GM19043 (cell line): ENCODE data around the gene VANGL1.

Experiments used
- ATAC-seq: cut with Tn5 transposase; IDR thresholded peaks from one replicate; pipeline ENCODE4 v1.9.1; 2021; ENCODE audit warnings: low read depth; ENCODE audit not compliant: unreplicated experiment

Gene VANGL1

DNA sequence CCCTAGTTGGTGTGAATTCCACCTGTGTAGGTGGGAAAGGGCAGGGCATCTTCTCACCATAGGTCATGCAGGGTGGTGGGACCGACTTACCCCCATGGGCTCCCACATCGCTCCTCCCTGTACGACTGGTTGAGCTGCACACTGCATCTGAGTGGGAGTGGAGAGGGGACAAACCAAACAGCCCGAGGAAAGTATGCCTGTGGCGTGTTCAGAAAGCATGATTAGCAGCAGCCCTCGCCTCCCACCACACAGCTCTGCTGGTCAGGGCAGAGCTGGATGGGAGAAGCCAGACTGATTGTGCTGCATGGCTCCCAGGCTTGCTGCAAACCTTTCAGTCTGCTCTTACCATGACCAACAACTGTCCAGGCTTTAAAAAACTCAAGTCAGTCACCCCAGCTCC lies 24.4 kb downstream of the VANGL1 start:
- no peak for ATAC-seq

DNA sequence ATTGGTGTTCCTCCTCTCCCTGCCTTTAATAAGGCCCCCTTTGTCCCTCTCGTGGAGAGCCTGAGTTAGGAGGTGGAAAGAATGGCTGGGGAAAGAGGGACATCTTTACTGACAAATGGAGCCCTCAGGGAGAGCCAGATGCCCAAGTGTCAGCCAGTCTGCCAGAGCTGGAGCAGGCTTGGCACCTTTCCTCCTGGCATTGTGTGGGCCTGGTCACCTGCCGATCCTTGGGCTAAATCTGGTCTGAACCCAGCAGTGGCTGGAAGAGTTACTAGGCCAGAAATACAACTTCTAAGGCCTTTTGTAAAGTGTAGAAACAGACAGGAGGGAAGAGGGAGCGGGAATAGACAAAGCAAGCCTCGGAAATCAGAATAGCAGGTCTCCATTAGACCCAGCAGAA lies 24.9 kb downstream of the VANGL1 start:
- no peak for ATAC-seq

DNA sequence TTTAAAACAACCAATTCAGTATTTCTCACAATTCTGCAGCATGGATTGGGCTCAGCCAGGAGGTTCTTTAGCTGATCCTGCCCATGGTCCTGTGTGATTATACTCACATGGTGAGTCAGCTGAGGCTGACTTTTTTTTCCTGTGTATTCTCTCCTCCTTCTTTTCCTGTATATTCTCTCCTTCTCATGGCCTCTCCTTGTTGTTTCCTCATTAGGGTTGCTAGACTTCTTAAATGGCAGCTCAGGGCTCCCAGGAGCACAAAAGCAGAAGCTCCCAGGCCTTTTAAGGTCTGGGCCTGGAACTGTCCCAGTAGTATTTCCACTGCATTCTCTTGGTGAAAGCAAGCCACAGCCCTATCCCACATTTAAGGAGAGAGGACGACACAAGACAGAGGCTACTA lies 26.8 kb downstream of the VANGL1 start:
- no peak for ATAC-seq

DNA sequence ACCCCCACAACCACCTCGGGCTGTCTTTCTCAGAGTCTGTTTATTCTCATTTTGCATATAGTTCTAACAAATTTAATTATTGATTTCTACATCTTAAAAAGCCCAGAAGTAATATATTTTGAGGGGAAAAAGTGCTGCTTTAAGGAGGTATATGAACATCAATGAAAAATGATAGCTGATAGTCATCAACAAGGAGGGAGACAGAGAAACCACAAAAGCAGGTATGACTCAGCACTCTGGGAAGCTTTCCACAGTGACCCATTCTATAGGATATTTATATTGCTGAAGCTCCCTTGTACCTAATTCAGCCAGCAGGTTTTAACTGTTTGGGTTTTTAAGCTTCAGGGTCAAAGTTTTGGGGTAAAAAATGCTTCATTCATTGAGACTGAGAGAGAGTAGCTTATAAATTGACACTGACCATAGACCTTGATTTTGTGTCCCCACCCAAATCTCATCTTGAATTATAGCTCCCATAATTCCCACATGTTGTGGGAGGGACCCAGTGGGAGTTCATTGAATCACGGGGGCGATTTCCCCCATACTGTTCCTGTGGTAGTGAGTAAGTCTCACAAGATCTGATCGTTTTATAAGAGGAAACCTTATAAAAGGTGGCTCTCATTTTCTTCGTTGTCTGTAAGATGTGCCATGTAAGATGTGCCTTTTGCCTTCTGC lies 27.4 kb downstream of the VANGL1 start:
- ATAC-seq: no peak

DNA sequence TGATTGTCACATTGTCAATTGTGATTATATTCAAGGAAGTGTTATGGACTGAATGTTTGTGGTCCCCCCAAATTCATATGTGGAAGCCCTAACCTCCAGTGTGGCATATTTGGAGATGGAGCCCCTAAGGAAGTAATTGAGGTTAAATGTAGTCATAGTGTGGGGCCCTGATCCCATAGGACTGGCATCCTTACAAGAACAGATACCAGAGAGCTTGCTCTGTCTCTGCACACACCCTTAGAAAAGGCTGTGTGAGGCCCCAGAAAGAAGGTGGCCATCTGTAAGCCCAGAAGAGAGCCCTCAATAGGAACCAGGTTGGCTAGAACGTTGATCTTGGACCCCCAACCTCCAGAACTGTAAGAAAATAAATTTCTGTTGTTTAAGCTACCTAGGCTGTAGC lies 28.1 kb downstream of the VANGL1 start:
- no peak for ATAC-seq

DNA sequence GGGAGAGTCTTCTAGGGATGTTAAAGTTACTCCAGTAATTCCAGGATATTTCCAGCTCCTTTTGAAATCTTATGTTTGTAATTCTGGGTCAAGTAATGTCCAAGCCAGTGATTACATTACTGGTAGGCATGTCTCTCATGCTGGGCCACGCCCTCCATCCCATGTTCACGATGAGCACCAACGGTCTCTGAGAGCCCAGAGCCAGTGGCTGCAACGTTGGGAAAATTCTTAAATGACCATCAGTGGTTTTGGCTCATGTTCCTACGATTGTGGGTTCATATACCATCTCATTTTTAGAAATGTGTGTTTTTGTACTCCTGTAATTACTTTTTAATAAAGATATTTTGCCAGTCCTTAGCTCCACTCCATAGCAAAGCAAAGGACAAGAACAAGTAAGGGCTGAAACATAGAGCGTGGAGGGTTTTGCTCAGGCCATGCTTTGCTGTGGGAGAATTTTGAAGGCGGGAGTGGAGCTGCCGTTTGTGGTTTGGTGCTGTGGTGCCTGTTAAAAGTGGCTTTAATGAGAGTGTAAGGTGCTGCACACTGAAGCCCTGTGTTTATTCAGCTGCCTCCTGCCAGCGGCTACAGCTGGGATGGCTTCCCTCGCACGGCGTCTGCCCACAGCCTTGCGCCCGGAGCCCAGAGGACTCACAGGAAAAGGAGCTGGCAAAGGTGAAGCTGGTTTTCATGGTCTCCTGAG lies 28.9 kb downstream of the VANGL1 start:
- ATAC-seq: no peak

DNA sequence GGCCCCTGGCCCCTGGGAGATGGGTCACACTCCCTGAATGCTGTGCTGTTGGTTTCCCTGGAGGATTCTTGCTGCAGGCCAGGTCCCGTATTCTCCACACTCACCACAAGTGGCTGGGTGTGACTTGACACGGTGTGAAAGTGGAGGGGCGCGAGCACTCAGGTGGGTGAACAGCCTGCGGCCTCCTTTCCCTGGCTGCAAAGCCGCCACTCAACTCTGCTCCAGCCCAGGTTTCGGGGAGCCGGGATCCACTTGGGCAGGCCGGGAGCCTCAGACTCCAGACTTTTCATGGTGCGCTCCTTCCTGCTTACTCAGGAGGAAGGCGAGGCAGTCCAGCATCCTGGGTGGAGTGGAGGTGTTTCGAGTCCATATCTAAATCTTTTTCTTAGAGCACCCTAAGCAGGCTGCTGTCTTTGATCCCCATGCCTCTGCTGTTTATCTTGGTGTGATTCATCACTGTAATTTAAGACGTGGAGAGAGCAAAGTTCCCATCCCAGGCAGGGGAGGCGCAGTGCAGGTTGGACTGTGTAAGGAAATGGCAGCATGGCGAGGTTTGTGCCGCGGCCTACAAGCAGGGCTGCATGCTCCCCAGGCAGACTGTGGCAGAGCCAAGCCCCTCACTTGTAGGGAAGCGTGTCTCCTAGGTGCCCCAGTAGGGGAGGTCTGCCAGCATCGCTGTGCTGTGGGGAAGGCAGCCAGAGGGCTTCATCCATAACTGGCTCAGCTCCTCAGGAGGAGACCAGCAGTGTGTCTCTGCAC lies 29.6 kb downstream of the VANGL1 start:
- no peak for ATAC-seq

DNA sequence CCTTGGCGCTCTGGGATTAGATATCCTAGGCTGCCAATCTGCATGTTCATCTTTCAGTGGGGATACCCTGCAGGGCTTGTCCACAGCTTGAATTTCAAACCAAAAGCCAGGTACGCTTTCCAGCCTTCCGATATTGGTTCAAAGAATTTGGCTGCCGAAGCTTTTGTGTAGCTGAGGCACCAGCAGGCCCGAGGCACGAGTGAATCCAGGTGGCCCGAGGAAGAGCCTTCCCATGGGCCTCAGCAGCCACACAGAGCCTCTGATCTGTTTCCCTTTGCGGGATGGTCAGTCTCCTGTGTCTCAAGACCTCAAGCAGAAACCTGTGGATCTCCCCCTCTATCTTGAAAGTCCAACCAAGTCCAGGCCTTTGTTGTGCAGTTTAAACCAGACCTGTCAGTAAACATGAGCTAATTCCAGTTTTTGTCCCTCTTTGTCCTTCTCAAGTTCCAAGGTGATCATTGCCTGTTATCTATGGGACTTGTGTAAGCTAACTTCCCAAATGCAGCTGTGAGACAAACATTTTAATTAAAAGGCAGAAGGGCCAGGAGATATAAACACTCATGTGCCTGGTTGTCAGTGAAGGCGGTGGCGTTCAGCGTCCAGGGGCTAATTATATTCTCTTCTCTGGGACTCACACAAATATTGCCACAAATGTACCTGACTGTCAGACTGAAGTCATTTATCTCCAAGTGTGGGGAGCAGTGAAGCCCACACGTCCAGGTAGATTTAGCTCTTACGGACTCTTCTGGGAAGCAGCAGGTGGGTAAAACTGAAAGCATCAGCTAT lies 30.6 kb downstream of the VANGL1 start:
- ATAC-seq: no peak

DNA sequence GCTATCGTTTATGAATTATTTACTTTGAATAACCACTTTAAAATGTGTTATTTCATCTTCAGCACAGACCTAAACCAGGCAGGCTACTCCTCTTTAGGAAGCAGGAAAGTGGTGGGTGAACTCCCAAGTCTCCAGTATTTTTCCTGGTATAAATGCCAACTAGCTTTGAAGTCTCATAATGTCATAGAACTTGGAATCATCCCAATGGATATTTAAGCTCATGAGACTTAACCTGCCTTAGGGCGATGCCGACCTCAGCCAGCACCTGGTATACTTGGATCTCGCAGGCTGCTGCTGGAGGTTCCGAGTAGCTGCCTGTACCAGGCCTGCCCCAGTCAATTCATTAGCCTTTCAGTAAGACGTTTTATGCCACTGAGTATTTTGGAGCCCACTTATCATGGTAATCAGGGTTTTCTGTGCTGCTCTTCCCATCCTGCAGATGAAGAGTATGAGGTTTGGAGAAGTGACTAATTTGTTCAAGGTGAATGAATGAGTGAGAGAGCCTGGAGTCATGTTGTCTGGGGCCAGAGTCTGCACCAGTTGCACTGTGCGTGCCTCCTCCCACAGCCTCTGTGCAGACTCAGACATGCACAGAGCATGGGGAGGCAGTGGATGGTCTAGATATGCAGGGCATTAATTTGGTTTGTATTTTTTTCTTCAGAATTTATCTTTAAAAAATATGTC lies 34.9 kb downstream of the VANGL1 start:
- ATAC-seq: peak; percentile 16

DNA sequence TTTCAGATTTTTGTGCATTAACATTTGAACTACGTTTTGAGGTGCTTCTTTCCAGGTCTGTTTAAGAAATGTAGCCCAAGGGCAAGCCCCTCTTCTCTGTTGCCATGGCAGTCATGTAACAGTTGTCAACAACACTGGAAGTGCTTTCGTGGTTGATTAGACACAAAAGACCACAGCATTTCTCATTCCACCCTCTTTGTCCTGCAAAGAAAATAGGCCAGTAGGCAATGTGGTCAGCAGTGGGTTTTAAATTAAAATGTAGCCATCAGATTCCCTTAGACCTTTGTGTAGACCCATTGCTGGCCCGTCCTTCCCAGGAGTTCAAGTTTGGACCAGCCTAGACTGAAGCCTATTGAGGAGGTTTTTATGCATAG lies 35.4 kb downstream of the VANGL1 start:
- ATAC-seq: peak; percentile 58

DNA sequence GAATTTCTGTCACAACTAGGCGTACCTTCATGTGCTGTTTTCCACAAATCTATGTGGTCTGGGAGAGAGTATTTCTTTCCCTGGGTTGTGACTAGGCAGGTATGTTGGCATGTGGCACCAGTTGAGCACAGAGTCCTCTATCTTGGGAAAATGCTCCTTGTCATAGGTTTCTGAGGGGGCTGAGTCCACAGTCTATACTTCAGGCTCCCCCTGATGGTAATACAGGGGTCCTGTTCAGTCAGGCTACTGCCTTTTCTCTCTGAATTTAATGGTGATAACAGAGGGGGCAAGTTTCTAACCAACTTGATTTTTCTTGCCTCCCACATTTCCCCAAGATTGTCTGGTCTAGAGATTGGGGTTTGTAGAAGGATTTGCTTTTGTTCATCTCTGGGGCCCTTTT lies 35.8 kb downstream of the VANGL1 start:
- ATAC-seq: no peak

DNA sequence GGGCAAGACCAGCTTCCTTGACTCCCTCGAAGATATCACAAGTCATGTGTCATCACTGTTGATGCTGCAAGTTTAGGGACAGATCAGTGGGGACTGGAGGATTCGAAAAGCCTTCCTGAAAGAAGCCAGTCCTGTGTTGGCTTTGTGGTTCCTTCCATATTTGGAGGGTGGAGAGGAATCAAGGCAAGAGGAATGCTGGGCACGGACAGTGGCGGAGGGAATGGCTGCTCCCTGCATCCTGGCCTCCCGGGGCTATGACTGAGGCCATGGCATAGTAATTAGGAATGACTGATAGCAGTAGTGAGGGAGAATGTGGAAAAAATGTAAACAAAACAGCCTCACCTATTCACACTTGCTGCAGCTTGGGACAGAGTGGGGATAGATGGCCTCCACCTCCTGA lies 36.4 kb downstream of the VANGL1 start:
- no peak for ATAC-seq

DNA sequence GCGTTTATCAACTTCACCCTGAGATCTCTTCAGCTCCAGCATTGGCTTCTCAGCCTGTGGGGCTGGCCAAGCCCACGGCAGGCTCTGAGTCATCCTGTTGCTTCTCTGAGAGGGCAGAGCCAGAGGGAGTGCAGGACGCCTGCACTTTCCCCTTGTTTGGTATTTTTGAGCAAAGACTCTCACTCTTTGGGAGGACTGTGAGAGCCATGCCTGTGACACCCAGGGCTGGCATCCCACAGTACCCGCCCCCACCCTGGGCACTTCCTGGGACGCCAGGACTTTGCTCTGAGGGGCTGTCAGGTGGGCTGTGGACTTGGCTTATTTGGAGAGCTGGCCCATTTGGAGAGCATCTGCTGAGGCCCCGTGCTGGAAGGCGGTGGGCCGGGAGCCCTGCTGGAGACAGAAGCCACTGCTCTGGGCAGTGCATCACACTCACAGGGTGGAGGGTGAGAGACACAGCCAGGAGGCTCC lies 37.4 kb downstream of the VANGL1 start:
- no peak for ATAC-seq

DNA sequence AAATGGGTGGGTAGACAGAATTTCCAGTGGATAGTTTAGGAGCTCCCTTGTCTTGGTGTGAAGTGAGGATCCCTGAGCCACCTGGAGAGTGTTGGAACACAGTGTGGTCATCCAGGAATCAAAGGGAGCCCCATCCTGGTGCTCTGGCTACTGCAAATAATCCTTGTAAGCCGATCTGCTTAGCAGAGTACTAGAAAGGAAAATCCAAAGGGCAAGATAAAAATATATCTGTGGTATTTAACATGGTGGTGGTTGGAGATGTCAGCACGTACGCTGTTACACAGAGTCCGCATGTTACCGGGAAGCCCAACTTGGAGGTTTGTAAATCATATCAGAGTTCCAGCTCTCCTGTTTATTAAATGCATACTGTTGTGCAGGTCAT lies 39.0 kb downstream of the VANGL1 start:
- ATAC-seq: no peak

DNA sequence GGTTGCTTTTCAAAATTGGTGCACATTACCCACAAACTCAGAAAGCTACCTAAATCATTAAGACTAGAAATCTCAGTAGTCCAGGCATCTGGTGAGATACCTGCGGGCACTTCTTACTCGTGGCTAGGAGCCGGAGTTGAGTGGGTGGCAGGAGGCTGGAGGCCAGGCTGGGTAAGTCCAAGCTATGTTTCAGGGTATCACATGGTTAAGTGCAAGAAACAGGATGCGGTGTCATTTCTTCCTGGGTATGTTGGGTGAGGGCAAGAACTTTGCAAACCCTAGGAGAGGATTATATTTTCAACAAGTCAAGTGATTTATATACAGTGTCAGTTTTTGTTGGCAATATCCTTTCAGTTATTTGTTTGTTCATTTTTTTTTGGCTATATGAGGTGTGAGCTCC lies 41.0 kb downstream of the VANGL1 start:
- no peak for ATAC-seq

DNA sequence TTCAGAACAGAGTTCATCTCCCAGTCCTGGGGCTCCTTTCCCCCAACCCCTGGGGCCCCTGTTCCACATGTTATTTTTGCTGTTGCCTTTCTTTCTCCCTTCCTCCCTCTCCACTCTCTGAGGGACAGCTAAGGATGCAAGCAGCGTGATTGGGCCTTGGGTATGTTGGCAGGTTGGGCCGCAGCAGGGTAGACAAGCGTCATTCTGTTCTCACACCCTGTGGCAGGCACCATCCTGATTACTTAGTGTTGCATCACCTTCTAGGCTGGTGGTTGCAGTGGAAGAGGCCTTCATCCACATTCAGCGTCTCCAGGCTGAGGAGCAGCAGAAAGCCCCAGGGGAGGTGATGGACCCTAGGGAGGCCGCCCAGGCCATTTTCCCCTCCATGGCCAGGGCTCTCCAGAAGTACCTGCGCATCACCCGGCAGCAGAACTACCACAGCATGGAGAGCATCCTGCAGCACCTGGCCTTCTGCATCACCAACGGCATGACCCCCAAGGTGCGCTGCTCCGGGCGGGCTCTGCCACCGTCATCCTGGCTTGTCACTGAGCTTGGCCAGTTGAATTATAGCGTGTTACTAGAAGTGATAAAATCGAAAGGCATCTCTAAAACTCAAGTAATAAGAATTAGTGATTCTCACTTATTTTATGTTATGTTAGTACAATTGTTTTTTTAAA lies 43.4 kb downstream of the VANGL1 start:
- no peak for ATAC-seq

DNA sequence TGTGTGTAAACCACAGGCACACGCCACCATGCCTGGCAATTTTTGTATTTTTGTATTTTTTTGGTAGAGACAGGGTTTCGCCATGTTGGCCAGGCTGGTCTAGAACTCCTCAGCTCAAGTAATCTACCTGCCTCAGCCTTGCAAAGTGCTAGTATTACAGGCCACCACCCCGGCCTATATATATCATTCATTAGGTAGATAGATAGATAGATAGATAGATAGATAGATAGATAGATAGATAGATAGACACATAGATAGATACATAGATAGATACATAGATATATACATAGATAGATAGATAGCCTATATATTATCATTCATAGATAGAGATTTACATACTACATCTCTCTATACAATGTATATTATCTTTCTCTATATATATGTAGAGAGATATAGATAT lies 46.0 kb downstream of the VANGL1 start:
- ATAC-seq: no peak

DNA sequence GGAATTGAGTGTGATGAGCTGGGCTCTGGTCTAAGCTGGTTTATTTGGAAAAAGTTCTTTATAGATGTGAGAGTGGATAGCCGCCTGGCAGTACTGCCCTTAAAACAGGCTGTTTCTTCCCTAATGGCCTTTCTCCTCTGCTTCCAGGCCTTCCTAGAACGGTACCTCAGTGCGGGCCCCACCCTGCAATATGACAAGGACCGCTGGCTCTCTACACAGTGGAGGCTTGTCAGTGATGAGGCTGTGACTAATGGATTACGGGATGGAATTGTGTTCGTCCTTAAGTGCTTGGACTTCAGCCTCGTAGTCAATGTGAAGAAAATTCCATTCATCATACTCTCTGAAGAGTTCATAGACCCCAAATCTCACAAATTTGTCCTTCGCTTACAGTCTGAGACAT lies 49.2 kb downstream of the VANGL1 start:
- ATAC-seq: no peak

DNA sequence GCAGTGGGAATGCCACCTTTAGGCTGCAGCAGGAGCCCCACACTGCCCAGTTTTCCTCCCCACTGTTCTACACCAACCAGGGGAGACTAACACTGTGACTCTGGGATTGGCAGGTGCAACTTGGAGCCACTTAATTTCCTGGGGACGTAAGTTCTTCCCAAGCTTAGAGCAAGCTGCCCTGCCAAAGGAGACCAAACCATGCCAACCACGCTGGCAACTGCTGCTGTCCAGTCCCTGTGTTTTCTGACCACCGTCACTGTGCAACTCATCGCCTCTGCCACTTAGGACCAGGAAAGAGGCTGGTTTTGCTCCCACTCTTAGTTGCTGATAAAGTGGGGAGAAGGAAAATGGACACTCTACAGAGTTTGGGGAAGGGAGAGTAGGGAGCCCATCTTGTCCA lies 50.5 kb downstream of the VANGL1 start:
- no peak for ATAC-seq

DNA sequence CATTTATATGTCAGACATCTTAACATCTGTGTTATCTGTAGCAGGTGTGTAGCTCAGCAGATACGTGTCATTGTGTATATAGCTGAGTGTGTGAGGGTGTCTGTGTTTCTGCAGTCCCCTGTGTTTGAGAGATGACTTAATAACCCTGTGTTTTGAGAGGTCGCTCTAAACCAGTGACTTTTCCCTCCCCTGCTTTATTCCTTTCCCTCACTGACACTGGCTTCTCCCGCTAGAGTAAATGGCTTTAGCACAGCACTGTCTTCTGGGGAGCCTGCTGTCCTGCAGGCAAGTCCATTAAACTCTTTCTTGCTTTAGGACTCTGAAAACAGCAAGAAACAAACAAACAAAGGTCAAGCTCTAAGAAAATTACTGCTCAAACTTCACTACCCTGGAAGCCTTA lies 53.0 kb downstream of the VANGL1 start:
- no peak for ATAC-seq
